DLD1 (cell line): ENCODE measurements around the gene LIMK2.
"Not testable (repeated sequence)": the region's sequence is repeated elsewhere in the genome, so short reads cannot be mapped to it uniquely, and the experiment has no call there.

ENCODE experiments used
- in situ Hi-C: cut with HindIII; loops from 2 replicates; pipeline ENCODE4 v1.10.0; 2017; ENCODE audit warnings: low sequenced_read_pairs

Gene LIMK2

DNA sequence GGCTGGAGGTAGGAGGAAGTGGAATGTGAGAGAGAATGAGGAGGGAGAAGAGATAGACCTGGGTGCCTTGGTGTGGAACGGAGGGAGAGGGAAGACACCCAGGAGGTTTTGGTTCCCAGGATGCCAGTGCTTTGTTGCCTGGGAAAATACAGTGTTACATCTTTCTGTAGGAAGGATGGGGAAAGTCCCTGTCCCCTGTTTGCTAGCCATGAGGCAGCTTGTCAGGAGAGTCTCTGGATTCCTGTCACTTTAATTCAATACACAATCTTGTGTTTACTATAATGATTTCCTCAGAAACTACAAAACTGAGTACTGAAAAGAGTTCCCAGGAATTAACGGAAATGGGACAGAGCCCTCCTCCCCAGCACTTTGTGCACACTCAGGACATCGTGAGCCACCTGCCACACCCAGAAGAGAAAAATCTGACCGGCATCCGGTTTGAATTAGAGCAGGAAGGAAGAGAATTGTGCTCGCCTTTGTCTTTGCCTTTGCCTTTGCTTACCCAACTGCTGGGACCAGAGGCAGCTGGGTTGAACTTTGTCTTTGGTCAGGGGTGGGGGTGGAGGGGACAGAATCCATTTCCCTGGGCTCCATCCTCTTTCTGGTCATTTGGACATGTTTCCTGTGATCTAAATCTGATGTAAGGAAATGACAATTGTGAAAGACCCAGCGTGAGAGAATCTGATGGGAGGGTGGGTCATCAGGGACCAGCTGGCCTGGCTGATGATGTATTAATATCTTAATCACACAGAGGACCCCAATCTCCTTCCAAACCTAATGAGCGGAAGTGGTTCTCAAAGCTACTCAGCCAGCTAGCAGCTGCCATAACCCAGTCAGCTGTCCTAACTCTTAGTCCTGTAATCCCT, 1.3 kb upstream of the LIMK2 start:
- in situ Hi-C loops: no loop called here

DNA sequence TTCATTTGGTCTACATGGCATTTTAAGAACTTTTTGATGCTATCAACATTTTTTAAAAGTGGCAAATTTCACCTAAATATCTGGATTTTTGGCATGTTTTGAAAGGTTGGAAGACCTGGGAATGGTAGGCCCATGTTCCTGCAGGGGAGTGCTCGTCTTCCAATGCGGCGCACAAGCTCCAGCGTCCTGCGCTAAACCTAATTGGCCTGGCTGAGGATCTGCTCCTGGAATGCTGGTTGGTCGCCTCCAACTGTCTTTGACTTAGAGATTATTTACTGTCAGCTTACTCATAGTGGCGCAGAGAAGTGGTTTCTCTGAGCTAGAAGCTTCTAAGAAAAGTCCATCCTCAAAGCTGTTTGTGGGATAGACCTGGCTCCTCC, 626 bp upstream of the LIMK2 start:
- in situ Hi-C loops: no loop called here

DNA sequence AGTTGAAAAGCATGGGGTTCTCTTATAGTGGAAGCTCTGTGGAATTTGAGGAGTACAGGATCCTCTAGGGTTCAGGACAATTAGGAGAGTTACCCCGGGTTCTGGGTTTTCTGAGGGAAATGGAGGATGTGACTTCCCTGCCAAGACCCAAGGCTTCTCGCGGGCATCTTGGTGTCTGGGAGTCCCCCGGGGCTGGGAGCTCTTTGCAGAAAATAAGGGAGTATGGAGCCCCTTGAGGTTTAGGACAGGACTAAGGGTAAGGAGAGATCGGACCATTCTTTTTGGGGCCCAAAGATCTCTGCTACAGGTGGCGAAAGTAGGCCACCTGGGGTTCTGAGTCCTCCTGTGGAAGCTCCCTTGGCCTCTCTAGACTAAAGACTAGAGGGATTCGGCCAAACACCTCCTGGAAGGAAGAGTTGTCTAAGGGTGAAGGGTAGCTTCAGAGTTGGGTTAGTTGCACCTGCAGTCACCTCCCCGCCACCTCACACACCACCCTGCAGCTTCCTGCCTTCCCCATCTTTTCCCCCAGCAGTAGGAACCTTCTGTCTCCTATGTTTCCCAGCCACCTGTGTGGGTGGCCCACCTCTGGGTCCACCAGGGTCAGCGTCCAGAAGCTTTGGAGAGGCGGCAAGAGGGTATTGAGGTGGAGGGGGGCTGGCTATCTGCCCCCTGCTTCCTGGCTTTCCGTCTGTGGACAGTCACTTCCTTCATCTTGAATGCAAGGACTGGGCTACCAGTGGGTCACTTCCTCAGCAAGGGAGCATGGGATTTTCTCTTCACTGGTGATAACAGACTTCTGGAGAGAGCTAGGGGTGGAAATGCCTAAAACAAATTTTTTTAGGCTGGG, 908 bp downstream of the LIMK2 start:
- in situ Hi-C loops: no loop called here

DNA sequence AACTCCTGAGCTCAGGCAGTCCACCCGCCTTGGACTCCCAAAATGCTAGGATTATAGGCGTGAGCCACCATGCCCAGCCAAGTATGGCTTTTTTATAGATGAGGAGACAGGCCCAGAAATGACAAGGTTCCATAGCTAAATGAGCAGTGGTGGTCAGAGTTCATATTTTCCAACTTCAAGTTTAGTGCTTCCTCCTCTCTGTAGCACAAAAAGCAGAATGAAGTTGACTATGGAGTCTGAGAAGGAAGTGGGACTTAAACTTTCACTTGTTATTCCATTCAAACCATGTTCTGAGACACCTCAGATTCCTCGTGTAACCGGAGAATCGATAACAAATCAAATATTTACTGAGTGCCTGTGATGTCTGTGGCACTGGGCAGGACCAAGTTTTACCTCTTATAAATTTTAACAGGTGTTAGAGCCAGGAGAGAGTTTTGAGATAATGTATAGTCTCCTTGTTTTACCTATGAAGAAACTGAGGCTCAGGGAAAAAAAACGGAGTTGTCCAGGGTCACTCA, 3.0 kb downstream of the LIMK2 start:
- in situ Hi-C loops: no loop called here

DNA sequence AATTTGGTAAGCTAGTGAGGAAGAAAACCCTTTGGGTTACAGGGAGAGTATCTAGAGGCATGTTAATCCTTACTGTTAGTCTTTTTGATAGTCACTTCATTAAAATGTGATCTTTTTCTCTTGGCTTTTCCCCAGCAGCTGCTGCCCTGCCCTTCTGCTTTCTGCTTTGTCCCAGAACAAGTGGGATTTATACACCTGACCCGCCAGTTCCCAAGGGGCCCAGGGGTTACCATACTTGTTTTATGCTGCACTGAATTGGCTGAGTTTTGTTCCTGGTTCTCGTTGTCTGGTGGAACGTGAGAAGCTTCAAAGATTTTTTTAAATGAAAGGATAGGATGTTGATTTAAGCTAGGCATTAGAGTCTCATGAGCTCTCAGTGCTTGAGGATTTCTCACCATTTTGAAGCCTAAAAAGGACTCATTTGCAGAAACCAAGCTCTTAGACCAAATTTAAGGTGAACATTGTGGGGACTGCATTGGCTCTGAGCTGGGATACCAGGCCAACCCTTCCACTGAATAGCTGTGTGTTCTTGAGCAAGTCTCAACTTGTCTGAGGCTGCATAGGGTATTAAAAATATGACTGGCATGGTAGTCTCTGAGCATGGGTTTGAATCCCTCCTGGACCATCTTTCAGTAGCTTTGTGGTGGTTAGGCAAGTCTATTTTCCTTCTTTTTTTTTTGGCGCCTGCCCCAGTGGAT, 6.6 kb downstream of the LIMK2 start:
- in situ Hi-C loops: no loop called here

DNA sequence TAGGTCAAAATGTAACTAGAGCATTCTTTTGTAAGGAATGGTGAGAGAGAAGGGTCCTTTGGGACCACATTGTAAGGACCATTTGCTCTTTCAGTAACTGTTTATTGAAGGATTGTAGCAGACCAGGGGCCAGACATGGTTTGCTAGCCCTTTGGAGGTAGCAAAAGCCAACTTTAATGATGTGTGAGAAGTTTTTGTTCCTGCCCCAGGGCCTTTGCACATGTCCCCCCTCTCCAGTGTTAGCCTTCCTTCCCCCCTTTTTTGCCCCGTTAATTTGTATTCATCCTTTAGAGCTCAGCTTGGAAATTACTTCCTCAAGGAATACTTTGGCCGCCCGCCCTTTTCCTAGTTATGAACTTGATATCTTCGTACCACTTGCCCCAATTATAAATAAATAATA, 9.0 kb downstream of the LIMK2 start:
- in situ Hi-C loops: no loop called here

DNA sequence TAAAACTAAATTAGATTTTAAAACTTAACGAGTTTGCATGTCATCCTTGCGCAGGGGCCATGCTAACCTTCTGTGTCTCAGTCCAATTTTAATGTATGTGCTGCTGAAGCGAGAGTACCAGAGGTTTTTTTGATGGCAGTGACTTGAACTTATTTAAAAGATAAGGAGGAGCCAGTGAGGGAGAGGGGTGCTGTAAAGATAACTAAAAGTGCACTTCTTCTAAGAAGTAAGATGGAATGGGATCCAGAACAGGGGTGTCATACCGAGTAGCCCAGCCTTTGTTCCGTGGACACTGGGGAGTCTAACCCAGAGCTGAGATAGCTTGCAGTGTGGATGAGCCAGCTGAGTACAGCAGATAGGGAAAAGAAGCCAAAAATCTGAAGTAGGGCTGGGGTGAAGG, 10.6 kb downstream of the LIMK2 start:
- in situ Hi-C loops: no loop called here

DNA sequence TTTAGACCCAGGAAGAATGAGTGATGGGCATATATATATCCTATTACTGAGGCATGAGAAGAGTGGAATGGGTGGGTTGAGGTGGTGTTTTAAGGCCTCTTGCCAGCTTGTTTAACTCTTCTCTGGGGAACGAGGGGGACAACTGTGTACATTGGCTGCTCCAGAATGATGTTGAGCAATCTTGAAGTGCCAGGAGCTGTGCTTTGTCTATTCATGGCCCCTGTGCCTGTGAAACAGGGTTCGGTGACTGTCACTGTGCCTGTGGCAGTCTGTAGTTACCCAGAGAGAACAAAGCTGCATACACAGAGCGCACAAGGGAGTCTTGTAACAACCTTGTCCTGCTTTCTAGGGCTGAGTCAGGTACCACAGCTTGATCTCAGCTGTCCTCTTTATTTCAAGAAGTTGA, 11.7 kb downstream of the LIMK2 start:
- in situ Hi-C loops: no loop called here

DNA sequence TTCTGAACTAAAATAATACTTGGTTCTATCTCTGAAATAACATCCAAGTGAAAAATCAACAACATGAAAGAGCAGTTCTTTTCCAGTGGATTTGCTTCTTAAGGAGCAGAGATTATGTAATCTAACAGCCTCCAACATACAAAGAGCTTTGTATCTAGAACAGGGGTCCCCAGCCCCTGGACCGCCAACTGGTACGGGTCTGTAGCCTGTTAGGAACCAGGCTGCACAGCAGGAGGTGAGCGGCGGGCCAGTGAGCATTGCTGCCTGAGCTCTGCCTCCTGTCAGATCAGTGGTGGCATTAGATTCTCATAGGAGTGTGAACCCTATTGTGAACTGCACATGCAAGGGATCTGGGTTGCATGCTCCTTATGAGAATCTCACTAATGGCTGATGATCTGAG, 12.6 kb downstream of the LIMK2 start:
- in situ Hi-C loops: not testable (repeated sequence)

DNA sequence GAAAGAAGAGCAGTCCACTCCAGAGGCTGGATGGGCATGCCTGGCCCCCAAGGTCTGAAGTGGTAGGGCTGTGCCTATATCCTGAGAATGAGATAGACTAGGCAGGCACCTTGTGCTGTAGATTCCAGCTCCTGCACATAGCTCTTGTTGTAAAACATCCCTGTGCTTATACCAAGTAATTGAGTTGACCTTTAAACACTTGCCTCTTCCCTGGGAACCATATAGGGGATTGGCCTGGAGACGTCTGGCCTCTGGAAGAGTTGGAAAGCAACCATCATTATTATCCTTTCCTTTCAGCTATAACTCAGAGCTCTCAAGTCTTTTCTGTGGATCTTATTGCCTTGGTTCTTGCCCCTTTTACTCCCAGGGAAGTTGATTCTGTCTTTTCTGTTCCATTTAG, 15.1 kb downstream of the LIMK2 start:
- in situ Hi-C loops: no loop called here

DNA sequence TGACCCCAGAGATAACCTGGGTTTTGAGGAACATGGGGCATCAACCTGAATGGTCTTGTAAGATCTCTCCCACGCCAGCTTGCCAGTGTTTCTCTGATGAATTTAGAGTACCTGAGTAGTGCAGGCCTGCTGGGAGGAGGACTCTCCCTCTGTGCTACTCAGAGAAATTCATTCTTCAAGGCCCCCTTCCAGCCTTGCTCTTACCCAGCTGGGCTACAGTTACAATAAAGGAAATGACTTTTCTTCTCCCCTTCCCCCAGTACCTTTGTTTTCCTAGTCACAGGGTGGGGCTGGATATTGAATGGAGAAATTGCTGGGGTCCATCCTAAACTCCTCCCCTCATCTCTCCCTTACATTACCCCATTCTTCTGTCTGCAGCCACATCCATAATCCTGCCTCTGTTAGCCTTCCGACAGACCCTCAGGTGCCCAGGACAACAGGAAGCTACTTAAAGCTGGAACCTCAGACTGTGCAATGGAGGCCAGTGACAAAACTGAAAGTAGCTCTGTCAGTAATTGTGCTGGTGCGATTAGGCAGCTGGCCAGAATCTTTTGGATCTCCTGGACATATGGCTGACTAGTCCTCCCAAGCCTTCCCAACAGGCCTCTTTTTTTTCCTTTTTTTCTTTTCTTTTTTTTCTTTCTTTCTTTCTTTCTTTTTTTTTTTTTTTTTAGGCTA, 17.4 kb downstream of the LIMK2 start:
- in situ Hi-C loops: no loop called here

DNA sequence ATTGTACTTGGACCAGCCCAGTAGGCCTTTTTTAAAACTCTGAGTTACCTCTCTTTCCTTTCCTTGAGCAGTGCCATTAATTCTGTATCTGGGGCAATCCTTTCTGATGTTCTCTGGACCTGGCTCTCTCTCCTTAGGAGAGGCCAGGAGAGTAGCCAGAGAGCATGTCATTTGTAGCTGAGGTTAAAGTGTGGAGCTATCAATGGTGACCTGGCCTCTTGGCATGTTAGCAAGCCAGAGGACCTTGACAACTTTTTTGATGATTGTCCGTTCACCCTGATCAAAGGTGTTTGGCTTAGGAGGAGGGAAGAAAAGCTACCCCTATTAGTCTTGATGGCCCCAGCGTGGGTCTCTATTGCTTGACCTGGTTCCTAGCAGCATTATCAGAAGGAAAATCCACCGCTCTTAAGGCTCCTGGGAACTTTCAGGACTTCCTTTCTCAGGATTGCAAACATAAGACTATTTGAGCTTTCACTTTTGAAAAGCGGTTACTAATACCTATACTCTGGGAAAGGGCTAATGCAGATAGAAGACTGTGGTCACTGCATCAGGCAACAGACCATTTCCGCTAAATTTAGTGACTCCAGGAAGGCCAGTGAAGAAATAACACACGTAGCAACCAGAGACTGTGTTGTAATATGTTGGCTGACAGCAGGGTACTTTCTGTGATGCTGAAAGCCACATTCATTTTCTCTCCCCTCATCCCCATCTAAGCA, 18.2 kb downstream of the LIMK2 start:
- in situ Hi-C loops: no loop called here

DNA sequence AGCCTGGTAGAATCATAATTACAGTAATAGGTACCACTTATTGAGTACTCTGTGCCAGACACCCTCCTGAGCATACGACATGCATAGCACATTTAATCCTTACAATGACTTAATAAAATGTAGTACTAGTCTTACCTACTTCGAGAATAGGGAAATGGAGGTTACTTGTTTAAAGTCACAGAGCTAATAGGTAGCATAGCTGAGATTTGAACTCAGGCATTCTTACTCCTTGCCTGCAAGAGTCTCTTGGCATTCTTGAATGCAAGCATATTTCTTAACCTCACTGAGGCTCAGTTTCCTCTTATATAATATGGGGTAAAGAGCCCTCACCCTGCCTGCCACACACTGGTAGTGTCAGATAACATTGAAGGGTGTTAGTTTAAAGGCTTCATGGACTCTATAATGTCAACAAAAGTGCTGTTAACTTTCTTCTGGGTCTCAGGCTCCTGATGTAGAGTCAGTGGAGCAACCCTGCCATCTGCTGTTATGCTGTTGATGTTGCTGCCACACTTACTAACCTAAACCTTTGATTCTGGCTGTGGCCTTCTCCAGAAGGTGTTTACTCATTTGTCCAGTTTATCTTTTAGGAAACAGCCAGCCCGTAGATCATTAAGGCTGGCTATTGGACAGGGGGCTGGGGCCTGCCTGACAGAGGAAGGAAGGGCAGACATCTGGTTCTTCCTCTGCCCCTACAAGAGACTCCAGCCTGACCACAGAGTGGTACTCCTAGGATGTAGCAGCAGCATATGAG, 18.9 kb downstream of the LIMK2 start:
- in situ Hi-C loops: no loop called here

DNA sequence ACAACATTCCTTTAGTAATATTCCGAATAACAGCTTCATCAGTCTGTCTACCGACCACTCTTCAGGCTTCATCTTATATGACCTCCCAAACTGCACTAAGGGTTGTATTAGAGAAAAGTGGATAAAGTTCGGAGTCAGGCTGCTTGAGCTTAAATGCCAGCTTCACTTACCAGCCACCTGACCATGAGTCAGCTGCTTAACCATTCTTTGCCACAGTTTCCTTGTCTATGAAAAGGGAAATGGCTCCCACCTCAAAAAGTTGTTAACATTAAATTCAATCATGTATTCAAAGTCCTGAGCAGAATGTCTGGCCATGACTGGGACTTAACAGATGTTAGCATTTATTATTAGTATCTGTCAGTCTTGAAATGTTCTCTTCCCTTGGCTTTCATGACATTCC, 20.9 kb downstream of the LIMK2 start:
- in situ Hi-C loops: no loop called here

DNA sequence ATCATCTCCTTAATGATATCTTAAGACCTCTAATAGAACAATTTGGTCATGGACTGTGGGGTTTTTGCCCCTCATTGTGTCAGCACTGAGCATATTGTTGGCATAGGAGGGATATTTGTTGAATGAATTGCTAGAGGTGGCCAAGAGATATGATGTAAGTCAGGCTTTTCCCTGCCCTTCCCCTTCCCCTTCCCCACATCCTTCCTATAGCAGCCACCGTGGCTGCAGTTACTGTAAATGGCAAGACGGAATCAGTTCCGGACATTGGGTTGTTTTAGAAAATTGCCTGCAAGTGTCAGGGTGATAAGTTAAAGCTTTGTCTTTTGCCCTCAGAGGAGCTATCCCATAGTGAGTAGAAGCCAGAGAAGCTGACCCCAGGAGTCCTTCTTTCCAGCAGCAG, 23.0 kb downstream of the LIMK2 start:
- in situ Hi-C loops: no loop called here

DNA sequence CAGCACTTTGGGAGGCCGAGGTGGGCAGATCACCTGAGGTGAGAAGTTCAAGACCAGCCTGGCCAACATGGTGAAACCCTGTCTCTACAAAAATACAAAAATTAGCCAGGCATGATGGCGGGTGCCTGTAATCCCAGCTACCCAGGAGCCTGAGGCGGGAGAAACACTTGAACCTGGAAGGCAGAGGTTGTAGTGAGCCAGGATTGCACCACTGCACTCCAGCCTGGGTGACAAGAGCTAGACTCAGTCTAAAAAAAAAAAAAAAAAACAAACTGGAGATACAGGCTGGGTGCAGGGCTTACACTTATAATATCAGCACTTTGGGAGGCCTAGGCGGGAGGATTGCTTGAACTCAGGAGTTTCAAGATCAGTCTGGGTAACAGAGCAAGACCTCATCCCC, 23.9 kb downstream of the LIMK2 start:
- in situ Hi-C loops: not testable (repeated sequence)

DNA sequence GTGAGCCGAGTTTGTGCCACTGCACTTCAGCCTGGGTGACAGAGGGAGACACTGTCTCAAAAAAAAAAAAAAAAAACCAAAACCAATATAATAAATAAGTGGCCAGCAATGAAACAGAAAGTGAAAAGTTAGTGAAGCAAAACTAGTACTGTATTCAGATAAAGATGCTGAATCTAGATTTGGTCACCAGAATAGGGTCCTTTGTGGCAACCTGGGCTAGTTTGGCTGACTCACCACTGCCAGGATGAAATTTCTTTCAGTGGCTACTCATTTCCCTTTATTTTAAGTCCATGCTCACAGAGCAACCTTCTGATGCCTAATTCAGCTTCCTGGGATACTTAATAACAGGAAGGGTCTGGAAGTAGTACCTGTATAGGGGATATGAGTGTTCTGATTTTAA, 26.0 kb downstream of the LIMK2 start:
- in situ Hi-C loops: no loop called here

DNA sequence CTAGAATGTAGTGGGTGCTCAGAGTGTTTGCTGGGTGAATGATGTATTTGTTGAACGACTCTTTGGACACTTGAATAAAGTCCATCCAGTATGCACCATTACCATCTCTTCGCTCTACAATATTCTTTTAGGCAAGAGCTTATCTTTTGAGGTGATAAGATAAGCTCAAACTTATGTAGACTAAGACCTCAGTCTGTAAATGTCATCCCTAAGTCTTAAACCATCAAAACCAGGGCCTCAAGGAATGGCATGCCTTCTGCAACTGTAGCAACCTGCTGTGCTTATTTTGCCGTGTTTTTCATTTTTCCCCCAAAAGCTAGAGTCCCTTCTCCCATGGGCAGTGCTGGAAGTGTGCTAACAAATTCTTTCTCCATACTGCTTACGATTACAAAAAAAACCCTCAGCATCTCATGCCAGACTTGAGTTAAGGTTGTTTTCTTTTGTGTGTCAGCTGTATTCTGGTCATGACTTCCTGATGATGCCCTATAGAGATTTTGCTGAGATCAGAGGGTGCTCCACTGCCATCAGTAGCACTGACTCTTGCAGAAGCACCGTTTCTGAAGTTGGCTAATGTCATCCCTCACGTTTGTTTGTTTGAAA, 27.8 kb downstream of the LIMK2 start:
- in situ Hi-C loops: no loop called here

DNA sequence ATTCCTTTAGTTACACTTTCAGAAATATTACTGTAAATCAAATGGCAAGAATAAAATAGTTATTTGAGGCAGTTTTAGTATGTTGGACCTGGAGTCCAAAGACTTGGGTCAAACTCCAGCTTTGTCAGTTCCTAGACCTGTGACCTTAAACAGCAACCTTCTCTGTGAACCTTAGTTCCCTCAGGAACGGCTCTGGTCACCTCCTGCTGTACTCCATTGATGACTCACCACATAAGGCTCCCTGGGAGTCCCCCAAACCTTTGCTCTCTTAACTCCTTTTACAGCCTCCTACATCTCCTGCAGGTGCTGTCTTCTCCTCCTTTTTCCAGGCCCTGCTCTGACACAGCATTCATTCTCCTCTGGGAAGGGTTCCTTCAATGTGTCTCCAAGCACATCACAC, 29.1 kb downstream of the LIMK2 start:
- in situ Hi-C loops: no loop called here
